Lung (tissue), 12 donors: Measurements from ENCODE around the gene FRMD4A. TPM values are rescaled to one million over a fixed set of nuclear protein-coding genes. Genes with fewer than 3 reads are reported as not detected.

Experiments used
- ATAC-seq: fragments of 200-7000 bp; cut with Tn5 transposase; one replicate; pipeline ENCODE4 v1.9.1; 2020; ENCODE audit warnings: moderate number of reproducible peaks; ENCODE audit not compliant: insufficient read depth, low FRiP score
- DNase-seq, 3 donors: peaks; one replicate each; pipeline ENCODE4 v3.0.0-alpha.2; 2013 to 2017
- H3K27ac ChIP-seq, 2 donors: one replicate each; pipeline ENCODE4 v1.5.1; 2013; ENCODE audit warnings: mild to moderate bottlenecking in 2 of 2, moderate library complexity in 2 of 2, control low read depth in 1 of 2, inconsistent platforms in 1 of 2, low read depth in 1 of 2, low read length in 1 of 2
- H3K27me3 ChIP-seq, 3 donors: one replicate each; pipeline ENCODE4 v1.5.1; 2013; ENCODE audit warnings: low read length in 2 of 3; ENCODE audit not compliant: control insufficient read depth in 3 of 3, insufficient read depth in 3 of 3
- H3K36me3 ChIP-seq, 4 donors: one replicate each; pipeline ENCODE4 v1.5.1; 2013; ENCODE audit warnings: low read length in 4 of 4, mild to moderate bottlenecking in 1 of 4, moderate library complexity in 1 of 4; ENCODE audit not compliant: control insufficient read depth in 4 of 4, insufficient read depth in 4 of 4
- H3K4me1 ChIP-seq, 5 donors: one replicate each; pipeline ENCODE4 v1.5.1; 2013; ENCODE audit warnings: low read length in 5 of 5, mild to moderate bottlenecking in 2 of 5, moderate library complexity in 1 of 5; ENCODE audit not compliant: control insufficient read depth in 5 of 5, insufficient read depth in 5 of 5
- H3K4me3 ChIP-seq: one replicate; pipeline ENCODE4 v1.5.1; 2013; ENCODE audit warnings: mild to moderate bottlenecking, control low read depth, moderate library complexity
- H3K9ac ChIP-seq, 2 donors: one replicate each; pipeline ENCODE4 v1.5.1; 2013; ENCODE audit warnings: low read length in 2 of 2, control low read depth in 1 of 2; ENCODE audit not compliant: insufficient read depth in 1 of 2
- H3K9me3 ChIP-seq, 4 donors: one replicate each; pipeline ENCODE4 v1.5.1; 2013; ENCODE audit warnings: low read length in 3 of 4, mild to moderate bottlenecking in 1 of 4, moderate library complexity in 1 of 4; ENCODE audit not compliant: control insufficient read depth in 4 of 4, insufficient read depth in 3 of 4
- CTCF ChIP-seq: IDR thresholded peaks from 2 replicates; pipeline ENCODE4 v1.5.1; 2012; ENCODE audit warnings: mild to moderate bottlenecking; ENCODE audit errors: control extremely low read depth, extremely low read depth
- WGBS, 2 donors: extraction: QIAGEN DNeasy Blood & Tissue Kit; methylation state at CpG; one replicate each; pipeline ENCODE4 v1.1.7; 2013; 5-methylcytosine and 5-hydroxymethylcytosine counted together
- polyA plus RNA-seq, 2 donors: library from polyadenylated mRNA; stranded (reverse); fragments of 200-250 nt; gene quantifications; one replicate each; pipeline ENCODE4 v1.2.1, GENCODE V29; 2013
- total RNA-seq, 2 donors: library from RNA; depleted of rRNA in 1 of 2; stranded (reverse); fragments of >200 nt in 1 of 2; gene quantifications; one replicate each; pipeline ENCODE4 v1.2.1, GENCODE V29; 2014 to 2021
- donor health status: control.
- donor health status: control.
- donor health status: Bipolar disorder and iron deficiency.
- donor health status: healthy.
- donor health status: DM: yes; HTN: yes; CAD: no.

The FRMD4A gene
- total and polyA plus RNA-seq, 4 donors: 12.0 to 64.5 (median 29.3) TPM

DNA sequence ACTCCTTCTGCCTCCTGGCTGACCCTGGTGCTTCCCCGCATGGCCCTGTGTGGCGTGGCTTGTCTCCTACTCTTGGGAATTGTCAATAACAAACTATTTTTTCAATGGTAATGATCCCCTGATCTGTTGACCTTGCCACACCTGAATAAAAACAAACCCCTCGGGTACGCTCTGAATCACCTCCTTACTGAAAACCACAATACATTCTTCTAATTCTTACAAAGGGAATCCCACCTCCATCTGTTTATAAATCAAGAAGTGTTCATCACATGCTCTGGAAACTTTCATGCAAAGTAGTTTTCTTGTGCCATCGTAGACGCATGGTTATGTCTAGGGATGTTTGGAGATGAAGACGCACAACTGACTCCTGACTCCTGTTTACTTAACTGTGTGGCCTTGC lies 245.8 kb downstream of the FRMD4A start:
- DNase-seq: no peak
- H3K9me3 ChIP-seq: peaks cover 0 to 2% (median 0%) of the 10 kb centered on the region in 4 donors

GRCh38 chr10:14080795-14081194 lies 249.9 kb downstream of the FRMD4A start:
- Histone ChIP-seq H3K9me3 (peaks cover 0 to 2% (median 0%) of the 10 kb centered on the region in 4 donors), H3K9ac (no peak overlapping the region), H3K4me1 (no peaks in the 10 kb centered on the region), H3K27ac (no peak overlapping the region), H3K36me3 (no peaks in the 10 kb centered on the region), H3K4me3 (no peak overlapping the region), H3K27me3 (no peaks in the 10 kb centered on the region)
- TF ChIP-seq CTCF: no peak
- WGBS, 2 donors: 84 to 91% methylated on average over 4 of the region's 4 CpGs
- DNase-seq: no peak
- no peak for ATAC-seq

More for the DNA sequence above, 245.8 kb downstream of the FRMD4A start:
- no peak overlapping the region for H3K27ac ChIP-seq
- no peak overlapping the region for H3K9ac ChIP-seq
- no peak for TF ChIP-seq CTCF
- H3K36me3 ChIP-seq: no peaks in the 10 kb centered on the region
- no peak overlapping the region for H3K4me3 ChIP-seq
- peaks cover 0 to 2% (median 0%) of the 10 kb centered on the region in 5 donors for H3K4me1 ChIP-seq
- 91 to 94% methylated on average over 7 of the region's 7 CpGs for WGBS, 2 donors
- H3K27me3 ChIP-seq: no peaks in the 10 kb centered on the region
- no peak for ATAC-seq

GRCh38 chr10:14077430-14077829 lies 253.3 kb downstream of the FRMD4A start:
- no peak for TF ChIP-seq CTCF
- Histone ChIP-seq H3K27ac (no peak overlapping the region), H3K27me3 (no peaks in the 10 kb centered on the region), H3K4me3 (no peak overlapping the region), H3K9me3 (peaks cover 0 to 1% (median 0%) of the 10 kb centered on the region in 4 donors), H3K4me1 (peaks cover 0 to 29% (median 6%) of the 10 kb centered on the region in 5 donors), H3K36me3 (no peaks in the 10 kb centered on the region), H3K9ac (no peak overlapping the region)
- ATAC-seq (no peak), DNase-seq (no peak)
- WGBS, 2 donors: 78 to 95% methylated on average over 3 of the region's 3 CpGs
